Measurements from ENCODE around the gene GNPDA1. TPM values are rescaled to one million over a fixed set of nuclear protein-coding genes. Genes with fewer than 3 reads are reported as not detected.

The GNPDA1 gene
- polyA plus RNA-seq, 3 donors, result 14.6 to 47.6 (median 24.3) TPM

DNA sequence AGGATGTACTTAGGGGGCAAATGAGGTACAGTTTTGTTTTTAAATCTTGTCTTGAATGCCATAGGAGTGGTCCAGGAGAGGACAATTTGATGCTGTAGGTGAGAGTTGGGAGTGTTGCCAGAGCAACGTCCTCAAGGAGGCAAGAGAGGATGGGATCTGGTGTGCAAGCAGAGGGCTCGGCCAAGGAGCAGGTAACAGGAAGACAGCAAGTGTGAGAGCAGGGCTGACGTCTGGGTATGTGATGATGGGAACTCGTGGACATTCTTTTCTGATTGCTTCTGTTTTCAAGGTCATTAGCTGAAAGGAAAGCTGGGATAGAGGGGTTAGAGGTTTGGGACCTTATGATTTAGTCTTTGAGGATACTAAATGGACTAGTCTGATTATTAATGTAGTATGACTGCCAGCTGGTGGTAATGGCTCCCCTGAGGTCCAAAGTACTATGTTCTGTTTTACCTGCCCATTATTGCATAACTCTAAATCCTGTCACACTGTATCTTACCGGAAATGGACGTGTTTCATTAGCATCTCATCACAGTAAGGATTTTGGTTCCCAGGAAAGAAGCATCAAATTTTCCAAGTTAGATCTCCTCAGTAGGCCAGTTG lies 15.4 kb downstream of the GNPDA1 start:
- Histone ChIP-seq H3K9ac (ENCODE audit: insufficient read depth, low read length, poor library complexity, severe bottlenecking) (no peak overlapping the region), H2AFZ (ENCODE audit: insufficient read depth, low read depth, low read length, poor library complexity, severe bottlenecking) (no peak overlapping the region), H3K36me3 (replicated peaks in 1 of 2; ENCODE audit: control insufficient read depth in 1 of 2, insufficient read depth in 2 of 2, low read length in 2 of 2) (peaks cover 42 to 77% of the 10 kb centered on the region in 2 donors), H3K27ac (ENCODE audit: low read depth in 1 of 2, low read length in 2 of 2) (no peak overlapping the region), H3K4me2 (replicated peaks; ENCODE audit: extremely low read depth, low read length, poor library complexity, severe bottlenecking) (no peak overlapping the region), H3K4me1 (ENCODE audit: control insufficient read depth in 1 of 2, insufficient read depth in 2 of 2, low read length in 2 of 2) (no peaks in the 10 kb centered on the region), H4K20me1 (ENCODE audit: insufficient read depth, low read length) (peaks cover 6% of the 10 kb centered on the region), H3K79me2 (ENCODE audit: insufficient read depth, low read length) (no peaks in the 10 kb centered on the region), H3K9me3 (replicated peaks in 1 of 2; ENCODE audit: control insufficient read depth in 1 of 2, insufficient read depth in 1 of 2, low read length in 2 of 2) (no peaks in the 10 kb centered on the region), H3K27me3 (ENCODE audit: control insufficient read depth in 2 of 2, insufficient read depth in 2 of 2, low read length in 2 of 2) (no peaks in the 10 kb centered on the region), H3K4me3 (replicated peaks in 1 of 3; ENCODE audit: low read depth in 2 of 3, low read length in 3 of 3) (no peak overlapping the region)
- WGBS (ENCODE audit: insufficient coverage), result 89% methylated on average over 4 of the region's 6 CpGs
- H3K27me3 Mint-ChIP-seq (ENCODE audit: low read depth in 3 of 3), result no peaks in the 10 kb centered on the region
- H3K36me3 Mint-ChIP-seq, result peaks cover 61 to 83% of the 10 kb centered on the region in 2 donors
- DNase-seq, result no peak
- H3K4me1 Mint-ChIP-seq, result peaks cover 9% of the 10 kb centered on the region
- intact Hi-C loops (cut with micrococcal nuclease), result no loop called here
- H3K27ac Mint-ChIP-seq, result peak overlapping the region in 2 of 7 donors; percentile 21 to 23
- no peaks in the 10 kb centered on the region for H3K9me3 Mint-ChIP-seq
- TF ChIP-seq, protein P1, sequence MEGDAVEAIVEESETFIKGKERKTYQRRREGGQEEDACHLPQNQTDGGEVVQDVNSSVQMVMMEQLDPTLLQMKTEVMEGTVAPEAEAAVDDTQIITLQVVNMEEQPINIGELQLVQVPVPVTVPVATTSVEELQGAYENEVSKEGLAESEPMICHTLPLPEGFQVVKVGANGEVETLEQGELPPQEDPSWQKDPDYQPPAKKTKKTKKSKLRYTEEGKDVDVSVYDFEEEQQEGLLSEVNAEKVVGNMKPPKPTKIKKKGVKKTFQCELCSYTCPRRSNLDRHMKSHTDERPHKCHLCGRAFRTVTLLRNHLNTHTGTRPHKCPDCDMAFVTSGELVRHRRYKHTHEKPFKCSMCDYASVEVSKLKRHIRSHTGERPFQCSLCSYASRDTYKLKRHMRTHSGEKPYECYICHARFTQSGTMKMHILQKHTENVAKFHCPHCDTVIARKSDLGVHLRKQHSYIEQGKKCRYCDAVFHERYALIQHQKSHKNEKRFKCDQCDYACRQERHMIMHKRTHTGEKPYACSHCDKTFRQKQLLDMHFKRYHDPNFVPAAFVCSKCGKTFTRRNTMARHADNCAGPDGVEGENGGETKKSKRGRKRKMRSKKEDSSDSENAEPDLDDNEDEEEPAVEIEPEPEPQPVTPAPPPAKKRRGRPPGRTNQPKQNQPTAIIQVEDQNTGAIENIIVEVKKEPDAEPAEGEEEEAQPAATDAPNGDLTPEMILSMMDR (IDR thresholded peaks at IDR 0.05), result no peak
- H3K4me3 Mint-ChIP-seq, result no peak overlapping the region

DNA sequence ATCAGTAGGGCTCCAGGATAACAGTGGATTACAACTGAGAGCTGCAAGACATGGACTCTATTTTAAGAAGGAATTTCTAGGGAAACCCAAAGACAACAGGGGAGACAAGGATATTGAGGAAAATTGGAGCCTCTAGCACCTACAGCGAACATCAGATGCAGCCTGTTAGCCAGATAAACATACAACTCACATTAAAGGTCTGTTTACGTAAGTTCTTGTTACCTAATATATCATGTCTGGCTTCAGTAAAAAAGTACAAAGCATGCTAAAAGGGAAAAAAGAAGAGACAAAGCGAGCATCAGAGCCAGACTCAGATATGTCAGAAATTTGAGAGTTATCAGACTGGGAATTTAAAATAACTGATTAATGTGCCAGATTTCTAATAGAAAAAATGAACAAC lies 17.2 kb downstream of the GNPDA1 start:
- Mint-ChIP-seq H3K27me3 (ENCODE audit: low read depth in 3 of 3) (no peaks in the 10 kb centered on the region), H3K27ac (no peak overlapping the region), H3K36me3 (peaks cover 52 to 74% of the 10 kb centered on the region in 2 donors), H3K4me1 (peaks cover 9% of the 10 kb centered on the region), H3K4me3 (no peak overlapping the region), H3K9me3 (no peaks in the 10 kb centered on the region)
- Histone ChIP-seq H4K20me1 (ENCODE audit: insufficient read depth, low read length) (peaks cover 6% of the 10 kb centered on the region), H3K79me2 (ENCODE audit: insufficient read depth, low read length) (no peaks in the 10 kb centered on the region), H3K9ac (ENCODE audit: insufficient read depth, low read length, poor library complexity, severe bottlenecking) (no peak overlapping the region), H3K4me2 (replicated peaks; ENCODE audit: extremely low read depth, low read length, poor library complexity, severe bottlenecking) (no peak overlapping the region), H3K27ac (ENCODE audit: low read depth in 1 of 2, low read length in 2 of 2) (no peak overlapping the region), H3K4me3 (replicated peaks in 1 of 3; ENCODE audit: low read depth in 2 of 3, low read length in 3 of 3) (no peak overlapping the region), H3K27me3 (ENCODE audit: control insufficient read depth in 2 of 2, insufficient read depth in 2 of 2, low read length in 2 of 2) (no peaks in the 10 kb centered on the region), H3K9me3 (replicated peaks in 1 of 2; ENCODE audit: control insufficient read depth in 1 of 2, insufficient read depth in 1 of 2, low read length in 2 of 2) (no peaks in the 10 kb centered on the region), H3K4me1 (ENCODE audit: control insufficient read depth in 1 of 2, insufficient read depth in 2 of 2, low read length in 2 of 2) (no peaks in the 10 kb centered on the region), H3K36me3 (replicated peaks in 1 of 2; ENCODE audit: control insufficient read depth in 1 of 2, insufficient read depth in 2 of 2, low read length in 2 of 2) (peaks cover 31 to 68% of the 10 kb centered on the region in 2 donors), H2AFZ (ENCODE audit: insufficient read depth, low read depth, low read length, poor library complexity, severe bottlenecking) (no peak overlapping the region)
- TF ChIP-seq, protein P1 (IDR thresholded peaks at IDR 0.05), result no peak
- WGBS (ENCODE audit: insufficient coverage), result no CpG with 5 or more reads among the region's 3 CpGs
- no peak for DNase-seq
- intact Hi-C loops (cut with micrococcal nuclease), result loop anchor here in 1 of 2 donors (2.0 kb wide), 1 partner anchor 147 kb away; no protein-coding TSS in a partner anchor
